C4-2B (cell line): ENCODE results near the gene ERVK3-1.

Experiments
- CTCF ChIP-seq: fragments of 450-650 bp; conservative IDR thresholded peaks from 2 replicates; pipeline ENCODE4 v1.5.1; 2017; ENCODE audit warnings: mild to moderate bottlenecking
- ZFX ChIP-seq: fragments of 450-650 bp; IDR thresholded peaks from 2 replicates; pipeline ENCODE4 v1.6.1; 2017

- TF ChIP-seq CTCF (no peak), ZFX (no peak)
Observed at GRCh38 chr19:58355908-58356765, 51.0 kb downstream of the ERVK3-1 start.
